Measurements from ENCODE around the gene OR52E1.

The OR52E1 gene

GRCh38 chr11:5118893-5119292, 49.5 kb downstream of the OR52E1 start:
- DNase-seq = no peak
